CD4-positive, alpha-beta T cell treated with Interleukin-12 subunit alpha and Interleukin-12 subunit beta, for 1 hour (primary cell): ENCODE data around the gene PCSK5.

Experiments
- DNase-seq: peaks from one replicate; pipeline ENCODE4 v3.0.0-alpha.2; 2020

PCSK5 gene

GRCh38 chr9:76153902-76154629, 263.6 kb downstream of the PCSK5 start:
- no peak for DNase-seq

GRCh38 chr9:76155361-76155760, 264.9 kb downstream of the PCSK5 start:
- DNase-seq: no peak

GRCh38 chr9:76158713-76159112, 268.2 kb downstream of the PCSK5 start:
- DNase-seq: no peak

DNA sequence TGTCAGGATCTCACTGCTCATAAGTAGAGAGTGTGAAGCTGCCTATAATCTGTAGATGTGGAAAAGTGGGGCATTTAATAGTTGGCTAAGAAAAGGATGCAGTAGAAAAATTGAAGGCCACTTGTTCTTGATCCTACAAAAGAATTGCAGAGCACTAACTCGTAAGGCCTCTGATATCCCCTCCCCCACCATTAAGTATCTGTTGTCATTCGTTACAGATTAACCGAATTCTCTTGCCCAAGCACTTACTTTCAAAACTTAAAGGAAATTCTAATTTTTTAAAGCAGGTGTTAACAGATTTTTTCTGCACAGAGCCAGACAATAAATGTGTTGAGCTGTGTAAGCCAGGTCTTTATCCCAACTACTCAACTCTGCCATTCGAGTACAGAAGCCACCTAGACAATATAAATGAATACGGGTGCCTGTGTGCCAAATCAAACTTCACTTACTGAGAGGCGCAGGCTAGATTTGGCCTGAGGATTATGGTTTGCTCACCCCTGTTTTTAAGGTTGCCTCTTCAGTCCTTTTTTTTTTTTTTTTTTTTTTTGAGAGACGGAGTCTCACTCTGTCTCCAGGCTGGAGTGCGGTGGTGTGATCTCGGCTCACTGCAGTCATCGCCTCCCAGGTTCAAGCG, 268.9 kb downstream of the PCSK5 start:
- no peak for DNase-seq

GRCh38 chr9:76161106-76161505, 270.6 kb downstream of the PCSK5 start:
- DNase-seq: no peak

- DNase-seq: no peak
Observed at GRCh38 chr9:76161541-76161940, 271.1 kb downstream of the PCSK5 start.

DNA sequence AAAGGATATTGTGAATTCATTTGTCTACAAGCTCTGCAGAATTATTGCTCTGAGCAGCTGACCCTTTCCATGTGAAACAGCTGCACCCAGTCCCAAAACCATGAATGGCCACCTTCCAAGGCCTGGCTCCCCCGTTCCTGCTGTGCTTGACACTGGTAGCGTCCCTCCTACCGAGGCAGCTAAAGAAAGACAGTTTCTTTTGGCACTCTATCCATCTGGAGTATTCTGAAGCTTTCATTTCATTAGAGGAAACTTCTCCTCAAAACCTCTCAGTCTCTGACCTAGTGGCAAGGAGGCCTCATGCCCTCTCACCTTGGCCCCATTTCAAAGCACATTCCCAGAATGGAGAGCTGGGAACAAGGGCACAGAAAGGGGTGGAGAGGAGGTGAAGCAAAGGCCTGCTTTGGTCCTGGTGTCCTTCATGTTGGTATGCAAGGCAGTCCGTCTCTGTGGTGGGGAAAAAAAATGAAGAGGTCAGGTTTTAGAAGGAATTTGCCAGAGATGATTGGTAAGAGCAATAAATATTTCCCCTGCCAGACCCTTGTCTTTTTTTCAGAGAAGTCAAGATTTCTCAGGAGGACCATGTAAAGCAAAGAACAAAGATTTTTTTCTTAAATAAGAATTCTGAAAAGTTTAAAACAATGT, 271.7 kb downstream of the PCSK5 start:
- DNase-seq: no peak

DNA sequence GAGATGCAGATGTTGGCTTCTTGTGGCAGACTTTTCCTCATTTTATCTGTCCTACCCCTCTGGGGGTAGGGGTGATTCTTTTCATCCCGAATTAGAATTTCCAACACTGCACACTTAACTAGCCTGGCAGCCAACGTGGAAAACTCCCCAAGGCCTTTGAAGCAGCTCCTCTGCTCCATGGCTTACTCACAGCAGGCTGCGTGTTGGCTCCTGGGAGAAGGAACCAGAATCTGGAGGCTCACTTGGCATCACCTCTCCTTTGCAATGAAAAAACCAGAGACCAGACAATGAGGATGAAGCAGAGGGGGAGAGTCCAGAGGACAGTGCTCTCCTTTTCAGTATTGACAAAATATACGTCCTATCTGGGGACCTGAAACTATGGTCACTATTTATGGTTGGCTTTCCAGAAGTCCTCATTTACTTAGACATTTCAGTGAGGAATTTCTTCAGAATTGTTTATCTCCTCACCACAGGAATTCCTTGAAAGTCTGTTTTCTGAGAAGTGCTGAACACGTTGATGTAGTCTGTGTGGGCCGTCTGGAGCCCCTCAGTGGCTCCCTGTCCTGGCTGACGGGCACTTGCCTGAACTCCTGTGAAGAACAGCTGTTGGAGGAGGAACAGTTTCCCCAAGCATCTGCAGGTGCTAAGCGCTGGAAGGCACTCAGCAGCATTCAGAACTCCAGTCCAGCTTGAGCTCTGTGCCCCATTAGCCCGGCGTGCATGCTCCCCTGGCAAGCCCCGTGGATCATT, 272.5 kb downstream of the PCSK5 start:
- DNase-seq: no peak

DNA sequence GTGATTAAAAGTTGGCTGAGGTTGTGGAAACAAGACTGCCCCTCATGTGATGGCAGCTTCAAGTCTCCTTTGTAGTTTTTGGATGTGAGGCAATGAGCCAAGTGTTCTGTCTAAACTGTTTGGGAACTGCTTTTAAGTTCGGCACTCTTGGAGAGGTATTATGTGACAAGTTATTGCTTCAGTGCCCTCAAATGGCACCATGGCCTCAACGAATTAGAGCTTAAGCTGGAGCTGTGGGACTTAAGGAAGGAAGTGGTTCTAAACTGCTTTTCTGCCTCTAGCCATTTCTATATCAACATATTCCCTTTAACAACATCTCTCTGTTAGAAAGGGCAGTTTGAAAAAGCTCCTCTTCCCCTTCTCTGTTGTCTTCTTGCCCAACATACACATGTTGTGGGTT, 276.1 kb downstream of the PCSK5 start:
- DNase-seq: no peak

GRCh38 chr9:76176171-76176570, 285.7 kb downstream of the PCSK5 start:
- no peak for DNase-seq

- no peak for DNase-seq
Observed at GRCh38 chr9:76177931-76178330, 287.5 kb downstream of the PCSK5 start.

- DNase-seq: no peak
Observed at GRCh38 chr9:76180541-76180940, 290.1 kb downstream of the PCSK5 start.

DNA sequence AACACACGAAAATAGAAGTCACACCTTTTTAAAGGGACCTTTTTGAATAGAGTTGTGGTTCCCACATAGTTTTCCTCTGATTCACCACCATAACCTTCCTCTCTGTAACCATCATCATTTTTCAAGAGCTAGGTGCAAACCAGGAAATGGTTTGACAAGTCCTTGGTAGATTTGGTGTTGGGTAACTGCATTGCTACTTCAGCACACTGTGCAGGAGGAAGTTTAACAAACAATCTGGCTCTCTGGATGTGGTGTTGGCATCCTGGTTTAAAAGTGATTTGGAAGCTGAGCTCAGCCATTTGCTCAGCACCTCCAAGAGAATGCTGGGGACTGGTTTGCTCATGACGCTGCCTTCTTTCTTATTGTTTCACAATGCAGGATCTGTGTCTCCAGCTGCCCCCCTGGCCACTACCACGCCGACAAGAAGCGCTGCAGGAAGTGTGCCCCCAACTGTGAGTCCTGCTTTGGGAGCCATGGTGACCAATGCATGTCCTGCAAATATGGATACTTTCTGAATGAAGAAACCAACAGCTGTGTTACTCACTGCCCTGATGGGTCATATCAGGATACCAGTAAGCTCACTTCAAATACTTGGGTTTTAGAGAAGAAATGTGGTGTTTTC, 290.7 kb downstream of the PCSK5 start:
- DNase-seq: no peak

GRCh38 chr9:76181781-76182180, 291.3 kb downstream of the PCSK5 start:
- no peak for DNase-seq

- DNase-seq: no peak
Observed at GRCh38 chr9:76185432-76185831, 295.0 kb downstream of the PCSK5 start.

DNA sequence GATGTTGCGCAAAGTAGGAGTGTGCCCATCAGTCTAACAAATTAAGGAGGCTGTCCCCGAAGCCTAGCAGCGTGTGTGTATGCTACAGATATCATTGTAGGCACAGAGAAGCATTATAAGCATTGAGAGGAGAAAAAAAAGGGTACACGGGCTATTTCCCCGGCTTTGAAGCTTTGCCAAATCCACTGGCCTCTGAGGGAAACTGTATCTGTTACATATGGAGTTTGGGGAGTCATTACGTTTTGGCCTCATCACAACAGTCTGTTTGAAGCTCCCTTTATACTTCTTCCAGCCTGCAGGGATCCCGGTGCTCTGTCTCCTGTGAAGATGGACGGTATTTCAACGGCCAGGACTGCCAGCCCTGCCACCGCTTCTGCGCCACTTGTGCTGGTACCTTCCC, 297.8 kb downstream of the PCSK5 start:
- DNase-seq: no peak

GRCh38 chr9:76188905-76189304, 298.4 kb downstream of the PCSK5 start:
- DNase-seq: no peak

- no peak for DNase-seq
Observed at GRCh38 chr9:76191493-76191892, 301.0 kb downstream of the PCSK5 start.

GRCh38 chr9:76192013-76192412, 301.5 kb downstream of the PCSK5 start:
- no peak for DNase-seq

- no peak for DNase-seq
Observed at GRCh38 chr9:76194896-76195295, 304.4 kb downstream of the PCSK5 start.

GRCh38 chr9:76198336-76198735, 307.9 kb downstream of the PCSK5 start:
- DNase-seq: no peak

DNA sequence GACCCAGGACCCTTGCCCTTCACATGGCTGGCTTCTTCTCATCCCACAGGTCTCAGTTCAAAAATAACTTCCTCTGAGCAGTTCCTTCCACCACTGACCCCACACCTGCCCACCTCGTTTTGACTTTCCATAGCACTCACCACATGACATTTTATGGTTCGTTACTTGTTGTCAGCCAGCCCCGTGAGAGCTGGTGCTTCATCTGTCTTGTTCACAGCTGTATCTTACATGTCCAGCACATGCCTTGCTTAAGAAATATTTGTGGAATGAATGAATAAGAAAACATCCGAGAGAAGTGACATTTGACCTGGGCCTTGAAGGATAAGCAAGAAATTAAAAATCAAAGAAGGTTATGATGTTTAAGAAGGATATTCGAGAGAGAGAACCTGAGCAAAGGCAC, 309.8 kb downstream of the PCSK5 start:
- no peak for DNase-seq

DNA sequence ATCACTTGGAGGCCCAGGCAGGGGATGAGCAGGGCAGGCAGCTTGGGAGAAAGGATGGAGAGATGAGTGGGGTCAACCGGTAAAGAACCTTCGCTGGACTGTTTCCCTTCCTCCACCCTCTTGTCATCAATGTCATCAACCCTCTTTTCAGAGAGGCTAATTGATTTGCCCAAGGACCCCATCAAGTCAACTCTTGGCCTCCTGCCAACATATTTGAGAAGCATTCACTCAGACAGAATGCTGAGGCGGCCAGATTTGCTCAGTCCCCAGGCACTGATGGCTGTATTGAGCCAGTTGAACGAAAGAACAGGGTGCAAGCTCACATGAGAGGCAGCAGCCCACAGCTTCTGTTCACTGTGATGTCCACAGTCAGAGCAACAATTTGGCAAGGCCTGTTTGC, 310.3 kb downstream of the PCSK5 start:
- DNase-seq: no peak
